SK-N-SH treated with all-trans-retinoic acid at 6 μM for 48 hours (cell line): ENCODE results near the gene TMEM178B.

Experiments
- ATAC-seq: fragments of 200-7000 bp; cut with Tn5 transposase; 3 replicates; pipeline ENCODE4 v1.9.1; 2020; ENCODE audit warnings: mild to moderate bottlenecking, moderate library complexity
- BACH2 ChIP-seq: fragments of 250-450 bp; sonication (Bioruptor Pico); IDR thresholded peaks from 2 replicates; pipeline ENCODE4 v1.9.0; 2021; ENCODE audit warnings: mild to moderate bottlenecking, borderline replicate concordance
- CREB5 ChIP-seq: fragments of 250-450 bp; sonication (Bioruptor Pico); IDR thresholded peaks from 2 replicates; pipeline ENCODE4 v1.5.1; 2020; ENCODE audit warnings: low read depth, mild to moderate bottlenecking, moderate library complexity
- CSDC2 ChIP-seq: fragments of 250-450 bp; sonication (Bioruptor Pico); IDR thresholded peaks from 2 replicates; pipeline ENCODE4 v1.5.0; 2020; ENCODE audit warnings: mild to moderate bottlenecking, moderate library complexity
- CSRNP3 ChIP-seq: fragments of 250-450 bp; sonication (Bioruptor Pico); IDR thresholded peaks from 2 replicates; pipeline ENCODE4 v1.5.1; 2021; ENCODE audit warnings: mild to moderate bottlenecking, moderate library complexity
- ESRRG ChIP-seq: fragments of 250-450 bp; sonication (Bioruptor Pico); IDR thresholded peaks from 2 replicates; pipeline ENCODE4 v1.6.1; 2021; ENCODE audit warnings: mild to moderate bottlenecking
- GLIS3 ChIP-seq: fragments of 250-450 bp; sonication (Bioruptor Pico); IDR thresholded peaks from 2 replicates; pipeline ENCODE4 v1.5.0; 2020; ENCODE audit warnings: mild to moderate bottlenecking, moderate library complexity
- ISL1 ChIP-seq: fragments of 250-450 bp; sonication (Bioruptor Pico); IDR thresholded peaks from 2 replicates; pipeline ENCODE4 v2.1.2; 2022; ENCODE audit warnings: mild to moderate bottlenecking, moderate library complexity
- OSR1 ChIP-seq: fragments of 250-450 bp; sonication (Bioruptor Pico); IDR thresholded peaks from 2 replicates; pipeline ENCODE4 v1.8.0; 2022; ENCODE audit warnings: moderate library complexity, mild to moderate bottlenecking, inconsistent platforms
- PATZ1 ChIP-seq: fragments of 250-450 bp; sonication (Bioruptor Pico); IDR thresholded peaks from 2 replicates; pipeline ENCODE4 v1.8.0; 2020; ENCODE audit warnings: mild to moderate bottlenecking, moderate library complexity, borderline replicate concordance
- PPARA ChIP-seq: fragments of 250-450 bp; sonication (Bioruptor Pico); IDR thresholded peaks from 2 replicates; pipeline ENCODE4 v1.5.0; 2020; ENCODE audit warnings: mild to moderate bottlenecking, borderline replicate concordance
- RARB ChIP-seq: fragments of 250-450 bp; sonication (Bioruptor Pico); IDR thresholded peaks from 2 replicates; pipeline ENCODE4 v1.8.0; 2021; ENCODE audit warnings: mild to moderate bottlenecking, moderate library complexity
- SNAI2 ChIP-seq: fragments of 250-450 bp; sonication (Bioruptor Pico); IDR thresholded peaks from 2 replicates; pipeline ENCODE4 v1.5.0; 2020; ENCODE audit warnings: mild to moderate bottlenecking, moderate library complexity
- TCF4 ChIP-seq: fragments of 250-450 bp; sonication (Bioruptor Pico); IDR thresholded peaks from 2 replicates; pipeline ENCODE4 v1.8.0; 2021; ENCODE audit warnings: mild to moderate bottlenecking, moderate library complexity, borderline replicate concordance
- TOX ChIP-seq: fragments of 250-450 bp; sonication (Bioruptor Pico); IDR thresholded peaks from 2 replicates; pipeline ENCODE4 v1.8.0; 2021; ENCODE audit warnings: mild to moderate bottlenecking, moderate library complexity, borderline replicate concordance
- TSHZ2 ChIP-seq: fragments of 250-450 bp; sonication (Bioruptor Pico); IDR thresholded peaks from 2 replicates; pipeline ENCODE4 v1.5.0; 2020; ENCODE audit warnings: mild to moderate bottlenecking, moderate library complexity
- ZFP3 ChIP-seq: fragments of 250-450 bp; sonication (Bioruptor Pico); IDR thresholded peaks from 2 replicates; pipeline ENCODE4 v1.5.0; 2020; ENCODE audit warnings: mild to moderate bottlenecking, moderate library complexity
- ZFP30 ChIP-seq: fragments of 450-650 bp; formaldehyde crosslinking; IDR thresholded peaks from 2 replicates; pipeline ENCODE4 v1.5.0; 2022; ENCODE audit warnings: mild to moderate bottlenecking, moderate library complexity
- ZNF565 ChIP-seq: fragments of 450-650 bp; formaldehyde crosslinking; conservative IDR thresholded peaks from 2 replicates; pipeline ENCODE4 v1.5.0; 2020; ENCODE audit warnings: low read depth, mild to moderate bottlenecking, moderate library complexity
- ZNF70 ChIP-seq: fragments of 450-650 bp; formaldehyde crosslinking; IDR thresholded peaks from 2 replicates; pipeline ENCODE4 v1.5.0; 2020; ENCODE audit warnings: mild to moderate bottlenecking, moderate library complexity
- ZNF8 ChIP-seq: fragments of 450-650 bp; formaldehyde crosslinking; IDR thresholded peaks from 2 replicates; pipeline ENCODE4 v1.5.0; 2020; ENCODE audit warnings: mild to moderate bottlenecking, moderate library complexity

The TMEM178B gene

GRCh38 chr7:141287936-141288335, 214.1 kb downstream of the TMEM178B start:
- no peak for TF ChIP-seq ZNF70 (CRISPR knock-in tag)
- no peak for TF ChIP-seq CSRNP3 (CRISPR knock-in tag)
- no peak for TF ChIP-seq PATZ1 (CRISPR knock-in tag)
- no peak for TF ChIP-seq BACH2 (CRISPR knock-in tag)
- TF ChIP-seq GLIS3 (CRISPR knock-in tag): no peak
- ATAC-seq: no peak

- TF ChIP-seq PATZ1 (CRISPR knock-in tag) (no peak), OSR1 (CRISPR knock-in tag) (no peak), RARB (CRISPR knock-in tag) (no peak), ZFP3 (no peak), ZNF70 (CRISPR knock-in tag) (no peak), TCF4 (CRISPR knock-in tag) (no peak), TOX (CRISPR knock-in tag) (no peak), TSHZ2 (CRISPR knock-in tag) (no peak), ESRRG (no peak), ISL1 (CRISPR knock-in tag) (no peak), PPARA (CRISPR knock-in tag) (no peak)
These were observed 214.8 kb downstream of the TMEM178B start for GRCh38 chr7:141288626-141289025.

GRCh38 chr7:141290365-141290764, 216.5 kb downstream of the TMEM178B start:
- no peak for ATAC-seq
- TF ChIP-seq ZNF70 (CRISPR knock-in tag) (no peak), ZFP30 (CRISPR knock-in tag) (no peak), TOX (CRISPR knock-in tag) (no peak), TSHZ2 (CRISPR knock-in tag) (no peak), ZNF8 (CRISPR knock-in tag) (no peak), CSDC2 (no peak)

More at GRCh38 chr7:141288626-141289025, 214.8 kb downstream of the TMEM178B start:
- no peak for ATAC-seq

- TF ChIP-seq CSDC2: no peak
- TF ChIP-seq PPARA (CRISPR knock-in tag): no peak
- no peak for TF ChIP-seq ISL1 (CRISPR knock-in tag)
- no peak for TF ChIP-seq BACH2 (CRISPR knock-in tag)
- no peak for TF ChIP-seq TCF4 (CRISPR knock-in tag)
- TF ChIP-seq GLIS3 (CRISPR knock-in tag): no peak
- no peak for TF ChIP-seq ZFP30 (CRISPR knock-in tag)
- no peak for TF ChIP-seq CREB5
- TF ChIP-seq RARB (CRISPR knock-in tag): no peak
- TF ChIP-seq SNAI2 (CRISPR knock-in tag): no peak
- no peak for TF ChIP-seq ZNF8 (CRISPR knock-in tag)
- TF ChIP-seq ZNF565: no peak
- TF ChIP-seq OSR1 (CRISPR knock-in tag): no peak
- no peak for ATAC-seq
These were observed 217.1 kb downstream of the TMEM178B start for GRCh38 chr7:141290973-141291372.
